Lower leg skin (tissue), 4 donors: ENCODE results near the gene THBS2. TPM values are rescaled to one million over a fixed set of nuclear protein-coding genes. Genes with fewer than 3 reads are reported as not detected.
"Not testable (repeated sequence)": the region's sequence is repeated elsewhere in the genome, so short reads cannot be mapped to it uniquely, and the experiment has no call there.

ENCODE experiments used
- DNase-seq, 2 donors: peaks; one replicate each; pipeline ENCODE4 v3.0.0-alpha.2; 2019; ENCODE audit warnings: low spot score in 2 of 2
- H3K4me3 ChIP-seq: fragments of 200-600 bp; sonication (generic); 2 replicates; pipeline ENCODE4 v1.5.1; 2017; ENCODE audit warnings: mild to moderate bottlenecking, low read depth; ENCODE audit not compliant: poor library complexity, severe bottlenecking
- POLR2A ChIP-seq, 2 donors: fragments of 450-650 bp; IDR thresholded peaks; one replicate each; pipeline ENCODE4 v1.6.1; 2016 to 2017; ENCODE audit warnings: antibody characterized with exemption in 2 of 2, mild to moderate bottlenecking in 1 of 2, moderate library complexity in 1 of 2
- WGBS, 2 donors: methylation state at CpG; one replicate each; pipeline ENCODE4 v1.1.5; 2018; 5-methylcytosine and 5-hydroxymethylcytosine counted together
- intact Hi-C: fragments of 100-400 bp; cut with DNase I; formaldehyde crosslinking; loops from one replicate; pipeline ENCODE4 v1.15.0; 2023; ENCODE audit warnings: low total_unique reads
- total RNA-seq, 4 donors: library from RNA; depleted of rRNA; stranded (reverse); fragments of >200 nt; gene quantifications; one replicate each; pipeline ENCODE4 v1.1.0, GENCODE V29; 2016
- TF ChIP-seq, protein P1 (sequence below), 3 donors: fragments of 450-650 bp; IDR thresholded peaks; one replicate each; pipeline ENCODE4 v1.5.1; 2016; ENCODE audit warnings: antibody characterized with exemption in 3 of 3, mild to moderate bottlenecking in 3 of 3, moderate library complexity in 2 of 3

THBS2 gene
- total RNA-seq, 4 donors from 2014 or later, result 72.1 to 135 (median 103) TPM

GRCh38 chr6:169185692-169186485 is 67.8 kb downstream of the THBS2 start:
- intact Hi-C loops, result no loop called here
- peak in 1 of 2 donors; percentile 46 for DNase-seq
- no peak overlapping the region for H3K4me3 ChIP-seq
- TF ChIP-seq POLR2A (IDR thresholded peaks at IDR 0.05), result no peak
- TF ChIP-seq, protein P1, sequence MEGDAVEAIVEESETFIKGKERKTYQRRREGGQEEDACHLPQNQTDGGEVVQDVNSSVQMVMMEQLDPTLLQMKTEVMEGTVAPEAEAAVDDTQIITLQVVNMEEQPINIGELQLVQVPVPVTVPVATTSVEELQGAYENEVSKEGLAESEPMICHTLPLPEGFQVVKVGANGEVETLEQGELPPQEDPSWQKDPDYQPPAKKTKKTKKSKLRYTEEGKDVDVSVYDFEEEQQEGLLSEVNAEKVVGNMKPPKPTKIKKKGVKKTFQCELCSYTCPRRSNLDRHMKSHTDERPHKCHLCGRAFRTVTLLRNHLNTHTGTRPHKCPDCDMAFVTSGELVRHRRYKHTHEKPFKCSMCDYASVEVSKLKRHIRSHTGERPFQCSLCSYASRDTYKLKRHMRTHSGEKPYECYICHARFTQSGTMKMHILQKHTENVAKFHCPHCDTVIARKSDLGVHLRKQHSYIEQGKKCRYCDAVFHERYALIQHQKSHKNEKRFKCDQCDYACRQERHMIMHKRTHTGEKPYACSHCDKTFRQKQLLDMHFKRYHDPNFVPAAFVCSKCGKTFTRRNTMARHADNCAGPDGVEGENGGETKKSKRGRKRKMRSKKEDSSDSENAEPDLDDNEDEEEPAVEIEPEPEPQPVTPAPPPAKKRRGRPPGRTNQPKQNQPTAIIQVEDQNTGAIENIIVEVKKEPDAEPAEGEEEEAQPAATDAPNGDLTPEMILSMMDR (IDR thresholded peaks at IDR 0.05), result no peak
- 90 to 96% methylated on average over 25 to 26 of the region's 26 CpGs for WGBS, 2 donors

GRCh38 chr6:169185011-169185521 is 68.6 kb downstream of the THBS2 start:
- TF ChIP-seq, protein P1 (IDR thresholded peaks at IDR 0.05), result no peak
- no peak for TF ChIP-seq POLR2A (IDR thresholded peaks at IDR 0.05)
- WGBS, 2 donors, result 90 to 93% methylated on average over 20 of the region's 20 CpGs
- peak in 1 of 2 donors; percentile 76 for DNase-seq
- intact Hi-C loops, result no loop called here
- H3K4me3 ChIP-seq, result no peak overlapping the region

GRCh38 chr6:169184419-169184818 is 69.2 kb downstream of the THBS2 start:
- TF ChIP-seq, protein P1 (IDR thresholded peaks at IDR 0.05), result no peak
- TF ChIP-seq POLR2A (IDR thresholded peaks at IDR 0.05), result no peak
- intact Hi-C loops, result no loop called here
- WGBS, 2 donors, result 88 to 91% methylated on average over 3 of the region's 3 CpGs
- DNase-seq, result no peak
- no peak overlapping the region for H3K4me3 ChIP-seq

DNA sequence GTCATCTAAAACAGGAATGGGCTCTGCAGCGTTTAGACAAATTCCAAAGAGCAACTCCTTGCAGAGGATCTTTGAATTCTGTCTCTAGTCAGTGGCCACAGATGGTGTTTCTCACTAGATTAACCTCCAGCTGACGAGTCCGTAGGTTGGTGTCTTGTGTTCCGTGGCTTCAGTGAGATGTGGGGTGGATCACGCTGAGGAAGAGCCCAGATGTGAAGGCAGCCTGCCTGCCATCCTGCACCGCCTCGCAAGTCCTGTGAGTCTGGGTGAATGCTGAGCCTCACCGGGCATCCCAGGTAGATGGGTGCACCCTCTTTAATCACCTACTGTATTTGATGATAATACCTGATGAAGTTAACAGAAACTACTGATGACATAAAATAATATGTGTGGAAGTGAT is 70.4 kb downstream of the THBS2 start:
- WGBS, 2 donors, result 88 to 93% methylated on average over 8 of the region's 8 CpGs
- peak in 1 of 2 donors; percentile 58 for DNase-seq
- no peak overlapping the region for H3K4me3 ChIP-seq
- TF ChIP-seq, protein P1 (IDR thresholded peaks at IDR 0.05), result no peak
- no peak for TF ChIP-seq POLR2A (IDR thresholded peaks at IDR 0.05)
- intact Hi-C loops, result no loop called here

- 29 to 83% methylated on average over 1 of the region's 1 CpG for WGBS, 2 donors
- H3K4me3 ChIP-seq, intact Hi-C loops: not testable (repeated sequence)
- DNase-seq, result peak in 1 of 2 donors; percentile 37
Observed at GRCh38 chr6:169179831-169180230, 73.8 kb downstream of the THBS2 start.

DNA sequence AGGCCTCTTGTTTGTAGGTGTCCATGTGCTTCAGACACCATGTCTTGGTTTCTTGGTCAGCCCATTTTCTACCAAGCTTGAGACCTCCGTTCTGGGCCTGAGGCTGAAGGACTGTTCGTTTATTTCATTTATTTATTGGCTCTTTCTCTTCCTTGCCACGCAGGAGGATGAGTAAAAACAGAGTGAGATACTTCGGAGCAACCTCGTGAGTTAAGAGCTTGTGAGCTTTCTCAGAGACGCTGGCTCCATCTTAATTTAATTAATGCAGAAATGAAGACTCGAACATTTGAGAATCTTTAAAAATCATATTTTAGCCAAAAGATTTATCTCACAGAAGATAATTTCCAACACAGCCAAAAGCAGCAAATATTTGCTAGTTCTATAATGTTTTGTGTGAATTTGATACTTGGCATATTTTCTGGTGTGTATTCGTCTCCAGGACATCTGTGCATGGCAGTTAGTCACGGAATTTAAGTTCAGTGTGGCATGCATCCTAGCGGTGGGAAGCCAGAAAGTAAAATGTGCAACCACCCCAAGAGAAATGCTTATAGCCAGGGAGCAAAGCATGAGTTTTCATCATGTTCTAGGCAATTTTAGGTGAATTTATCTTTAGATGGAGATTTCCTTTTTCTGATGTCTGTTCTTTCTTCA is 76.0 kb downstream of the THBS2 start:
- peak in 1 of 2 donors; percentile 15 for DNase-seq
- H3K4me3 ChIP-seq, result no peak overlapping the region
- 55 to 63% methylated on average over 10 of the region's 10 CpGs for WGBS, 2 donors
- TF ChIP-seq POLR2A (IDR thresholded peaks at IDR 0.05), result no peak
- TF ChIP-seq, protein P1 (IDR thresholded peaks at IDR 0.05), result no peak
- intact Hi-C loops, result no loop called here
